Measurements from ENCODE around the gene TMEM164.

Gene TMEM164

GRCh38 chrX:110042496-110042895, 39.6 kb downstream of the TMEM164 start:
- DNase-seq: no peak

GRCh38 chrX:110043506-110043905, 40.6 kb downstream of the TMEM164 start:
- DNase-seq: no peak

GRCh38 chrX:110044346-110045249, 41.7 kb downstream of the TMEM164 start:
- DNase-seq: no peak

GRCh38 chrX:110045421-110045820, 42.5 kb downstream of the TMEM164 start:
- no peak for DNase-seq

GRCh38 chrX:110046001-110046400, 43.1 kb downstream of the TMEM164 start:
- DNase-seq: no peak

- DNase-seq: no peak
These were observed 44.1 kb downstream of the TMEM164 start for GRCh38 chrX:110046971-110047370.

GRCh38 chrX:110049096-110049495, 46.2 kb downstream of the TMEM164 start:
- DNase-seq: no peak

GRCh38 chrX:110050386-110050785, 47.5 kb downstream of the TMEM164 start:
- no peak for DNase-seq

GRCh38 chrX:110050901-110051300, 48.0 kb downstream of the TMEM164 start:
- DNase-seq: no peak

- no peak for DNase-seq
These were observed 48.6 kb downstream of the TMEM164 start for GRCh38 chrX:110051559-110051958.

- no peak for DNase-seq
These were observed 49.4 kb downstream of the TMEM164 start for GRCh38 chrX:110052303-110052702.

GRCh38 chrX:110053453-110053852, 50.5 kb downstream of the TMEM164 start:
- DNase-seq: no peak

GRCh38 chrX:110055616-110056015, 52.7 kb downstream of the TMEM164 start:
- no peak for DNase-seq

GRCh38 chrX:110056419-110056818, 53.5 kb downstream of the TMEM164 start:
- DNase-seq: no peak

- no peak for DNase-seq
These were observed 56.5 kb downstream of the TMEM164 start for GRCh38 chrX:110059410-110059809.

- DNase-seq: no peak
These were observed 57.4 kb downstream of the TMEM164 start for GRCh38 chrX:110060317-110060716.

- no peak for DNase-seq
These were observed 58.1 kb downstream of the TMEM164 start for GRCh38 chrX:110060846-110061537.

GRCh38 chrX:110062919-110063318, 60.0 kb downstream of the TMEM164 start:
- DNase-seq: no peak

GRCh38 chrX:110066488-110067225, 63.7 kb downstream of the TMEM164 start:
- no peak for DNase-seq

- DNase-seq: no peak
These were observed 68.1 kb downstream of the TMEM164 start for GRCh38 chrX:110070970-110071369.

GRCh38 chrX:110081320-110081719, 78.4 kb downstream of the TMEM164 start:
- DNase-seq: no peak

GRCh38 chrX:110081740-110082139, 78.8 kb downstream of the TMEM164 start:
- peak; percentile 13 for DNase-seq

GRCh38 chrX:110082161-110082560, 79.2 kb downstream of the TMEM164 start:
- no peak for DNase-seq
